OCI-LY3 (cell line): ENCODE results near the gene CNBD2.

Experiments used
- CTCF ChIP-seq: fragments of 200-600, 300-600 bp; sonication (generic); IDR thresholded peaks from 2 replicates; pipeline ENCODE4 v1.5.1; 2014; ENCODE audit warnings: antibody characterized with exemption, low read length, low read depth
- EZH2phosphoT487 ChIP-seq: fragments of 200-600 bp; shearing (Covaris generic); IDR thresholded peaks from 2 replicates; pipeline ENCODE4 v1.6.1; 2018; ENCODE audit warnings: antibody characterized with exemption, mixed run types, low read depth

GRCh38 chr20:35950093-35950492 lies 18.3 kb upstream of the CNBD2 start:
- TF ChIP-seq CTCF (no peak), EZH2phosphoT487 (no peak)
